Stimulated activated CD8-positive, alpha-beta memory T cell treated with anti-CD3 and anti-CD28 coated beads, Interleukin-2, amount 100 ng/mL, for 48 hours (primary cell): Measurements from ENCODE around the gene NADK.
A peak's percentile ranks its signal among the peaks of the same experiment; 100 is the strongest.

ENCODE experiments used
- DNase-seq, 2 donors: peaks; one replicate each; pipeline ENCODE4 v3.0.0-alpha.2; 2020; ENCODE audit warnings: low read depth in 2 of 2

Gene NADK, protein sequence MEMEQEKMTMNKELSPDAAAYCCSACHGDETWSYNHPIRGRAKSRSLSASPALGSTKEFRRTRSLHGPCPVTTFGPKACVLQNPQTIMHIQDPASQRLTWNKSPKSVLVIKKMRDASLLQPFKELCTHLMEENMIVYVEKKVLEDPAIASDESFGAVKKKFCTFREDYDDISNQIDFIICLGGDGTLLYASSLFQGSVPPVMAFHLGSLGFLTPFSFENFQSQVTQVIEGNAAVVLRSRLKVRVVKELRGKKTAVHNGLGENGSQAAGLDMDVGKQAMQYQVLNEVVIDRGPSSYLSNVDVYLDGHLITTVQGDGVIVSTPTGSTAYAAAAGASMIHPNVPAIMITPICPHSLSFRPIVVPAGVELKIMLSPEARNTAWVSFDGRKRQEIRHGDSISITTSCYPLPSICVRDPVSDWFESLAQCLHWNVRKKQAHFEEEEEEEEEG

DNA sequence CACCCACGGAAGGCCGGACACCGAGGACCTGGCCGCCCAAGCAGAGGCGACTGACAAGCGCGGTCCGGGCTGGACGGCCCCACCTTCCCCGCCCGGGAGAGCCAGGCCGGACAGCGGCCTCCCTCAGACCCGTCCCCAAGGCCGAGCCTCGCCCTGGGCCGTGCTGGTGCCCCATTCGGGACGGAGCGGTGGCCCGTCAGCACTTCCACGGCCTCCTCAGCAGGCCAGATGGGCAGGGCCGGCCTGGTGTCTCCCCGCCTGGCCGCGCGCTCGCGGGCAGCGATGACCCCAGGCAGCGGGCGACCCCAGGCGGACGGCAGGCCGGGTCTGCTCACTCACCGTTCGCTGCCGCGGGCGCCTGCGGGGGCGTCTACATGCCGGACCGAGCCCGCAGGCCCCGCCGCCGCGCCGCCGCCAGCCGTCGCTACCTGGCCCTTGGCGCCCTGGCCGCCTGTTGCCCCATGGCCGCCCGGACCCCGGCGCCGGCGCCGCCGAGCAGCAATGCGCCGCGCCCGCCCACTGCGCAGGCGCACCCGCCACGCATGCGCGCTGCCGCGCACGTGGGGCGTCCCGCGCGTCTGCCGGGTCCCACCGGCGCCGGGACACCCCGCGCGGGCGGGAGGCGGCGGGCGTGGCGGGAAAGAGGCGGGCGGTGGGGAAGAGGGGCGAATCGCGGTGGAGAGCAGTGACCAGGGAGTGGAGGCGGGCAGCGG, at the start of gene NADK:
TSS of gene NADK (minus strand) at position 521 of the 713 bp plus-strand sequence. CDS start 13,064 bp downstream, outside the sequence.
- peak; percentile 52 to 70 for DNase-seq

DNA sequence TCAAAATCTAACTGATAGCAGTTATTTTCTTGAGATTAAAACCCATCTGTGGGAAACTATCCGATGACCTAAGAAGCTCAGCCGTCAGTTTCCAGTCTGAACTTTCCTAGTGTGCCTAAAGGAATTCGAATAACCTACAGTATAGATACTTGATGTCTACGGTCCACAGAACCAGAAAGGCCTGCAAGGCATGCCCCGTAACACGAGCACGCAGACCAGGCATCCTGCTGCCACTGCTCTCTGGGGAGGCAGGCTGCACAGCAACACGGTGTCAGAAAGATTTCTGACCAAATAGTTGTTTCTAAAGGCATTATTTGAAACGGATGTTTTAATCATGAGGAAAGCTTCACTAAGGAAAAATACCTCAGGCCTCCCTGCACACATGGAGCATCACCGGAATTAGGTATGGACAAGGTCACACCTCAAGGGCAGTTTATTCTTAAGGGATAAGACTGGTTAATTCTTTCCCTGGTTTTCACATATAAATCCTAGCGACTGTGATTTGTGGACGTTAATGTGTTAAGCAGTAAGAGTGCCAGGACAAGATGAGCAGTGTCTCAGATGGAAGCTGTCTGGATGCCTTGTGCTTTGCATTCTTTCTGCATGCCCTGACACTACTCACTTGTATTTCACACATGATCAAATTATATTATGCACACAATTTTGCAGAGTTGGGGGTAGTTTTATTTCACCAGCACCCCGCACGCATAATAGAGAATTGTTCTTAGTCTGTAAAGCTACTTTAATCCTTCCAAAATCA, 49.0 kb upstream of the NADK start:
- no peak for DNase-seq

DNA sequence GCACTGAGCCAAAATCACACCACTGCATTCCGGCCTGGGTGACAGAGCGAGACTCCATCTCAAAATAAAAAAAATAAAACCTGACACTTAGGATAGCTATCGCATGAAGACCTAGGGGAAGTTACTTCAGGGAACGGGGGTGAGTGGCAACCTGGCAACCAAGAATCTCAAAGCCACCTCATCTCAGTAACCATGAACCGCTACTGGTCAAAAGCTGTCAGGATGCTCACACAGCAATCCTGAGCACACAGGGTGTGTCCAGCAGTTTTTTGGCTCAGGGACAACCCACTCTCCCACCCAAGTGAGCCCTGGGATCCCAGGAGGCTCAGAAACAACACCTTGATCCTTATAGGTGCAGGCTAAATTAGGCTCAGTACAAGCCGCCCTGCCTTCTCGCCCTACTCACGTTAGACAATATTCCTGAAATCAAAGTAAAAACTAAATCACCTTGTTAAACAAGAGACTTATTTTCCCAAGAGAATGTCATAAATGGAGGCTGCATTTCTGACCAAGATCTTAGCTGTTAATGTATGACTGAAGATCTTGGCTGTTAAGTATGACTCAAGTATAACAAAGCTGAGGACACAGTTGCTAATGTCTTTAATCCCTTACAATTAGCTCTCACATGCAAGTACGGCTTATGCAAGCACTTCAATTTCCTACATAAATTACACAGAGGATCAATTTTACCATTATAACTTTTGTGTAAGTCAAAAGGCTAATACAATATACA, 48.3 kb upstream of the NADK start:
- no peak for DNase-seq

DNA sequence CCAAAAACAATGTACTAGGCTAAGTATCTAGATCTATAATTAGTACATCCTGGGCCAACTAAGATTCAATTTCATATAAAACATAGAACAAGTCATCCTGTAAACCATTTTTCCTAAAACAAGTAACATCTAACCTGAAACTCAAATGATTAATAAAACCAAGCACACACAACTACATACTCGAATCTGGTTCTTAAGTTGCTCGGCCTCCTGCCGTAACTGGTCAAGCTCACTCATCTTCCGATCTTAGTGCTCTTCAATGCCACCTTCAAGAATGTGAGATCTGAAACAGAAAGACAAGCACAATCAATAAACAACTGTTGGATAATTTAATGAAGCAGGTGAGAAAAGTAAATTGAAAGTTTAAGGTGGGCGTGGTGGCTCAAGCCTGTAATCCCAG, 46.9 kb upstream of the NADK start:
- DNase-seq: no peak

DNA sequence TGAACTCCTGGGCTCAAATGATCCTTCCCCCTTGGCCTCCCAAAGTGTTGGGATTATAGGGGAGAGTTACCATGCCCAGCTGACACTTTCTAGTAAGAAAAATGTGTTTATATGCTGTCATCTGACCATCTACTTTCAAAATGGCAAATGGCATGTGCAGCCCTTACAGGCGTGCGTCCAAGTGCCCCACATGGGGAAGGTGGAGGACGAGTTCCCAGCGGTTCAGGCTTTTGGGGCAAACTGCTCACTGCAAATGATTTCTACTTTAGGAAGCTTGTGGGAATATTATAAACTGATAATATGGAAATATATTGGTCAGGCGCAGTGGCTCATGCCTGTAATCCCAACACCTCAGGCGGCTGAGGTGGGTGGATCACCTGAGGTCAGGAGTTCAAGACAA, 41.5 kb upstream of the NADK start:
- DNase-seq: no peak

DNA sequence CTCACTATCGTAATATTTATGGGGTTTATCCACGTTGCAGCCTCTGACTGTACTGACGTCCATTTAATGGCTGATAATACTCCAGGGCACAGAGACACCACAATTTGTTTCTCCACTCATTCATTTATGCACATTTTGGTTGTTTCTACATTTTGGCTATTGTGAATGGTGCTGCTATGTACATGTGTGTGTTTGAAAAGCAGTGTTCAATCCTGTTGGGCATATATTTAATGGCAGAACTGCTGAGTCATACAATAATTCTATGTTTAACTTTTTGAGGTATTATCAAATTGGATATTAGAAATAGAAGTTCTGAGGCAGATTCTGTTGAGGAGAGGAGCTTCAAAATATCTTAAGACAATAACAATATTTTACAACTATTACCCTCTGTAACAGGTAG, 39.0 kb upstream of the NADK start:
- DNase-seq: no peak

DNA sequence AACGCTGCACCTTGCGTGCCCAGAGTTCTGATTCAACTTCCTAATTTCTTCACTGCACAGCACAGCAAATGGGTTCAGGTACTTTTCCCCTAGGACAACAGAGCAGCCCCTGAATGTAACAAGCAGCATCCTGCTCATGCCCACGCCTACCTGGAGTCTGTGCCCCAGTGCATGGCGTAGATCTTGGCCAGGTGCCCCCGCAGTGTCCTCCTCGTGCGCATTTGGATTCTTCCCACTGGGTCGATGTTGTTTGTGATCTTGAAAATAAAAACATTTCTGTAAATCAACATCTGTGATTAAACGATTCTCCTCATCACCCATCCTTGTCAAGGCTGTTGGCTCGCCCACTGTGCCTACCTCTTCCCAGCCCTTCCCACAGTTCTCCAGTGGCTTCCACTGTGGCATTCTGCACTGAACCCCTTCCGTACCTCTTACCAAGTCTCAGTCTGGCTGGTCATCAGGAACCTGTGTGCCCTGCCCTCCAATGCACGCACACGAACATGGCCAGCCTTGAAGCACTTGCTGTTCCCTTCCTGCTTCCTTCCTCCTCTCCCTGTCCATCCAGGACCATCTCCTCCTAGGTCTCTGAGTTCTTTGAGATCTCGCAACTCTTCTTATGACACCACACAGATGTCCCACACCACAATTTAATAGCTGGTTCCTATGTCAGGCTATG, 37.5 kb upstream of the NADK start:
- DNase-seq: no peak

DNA sequence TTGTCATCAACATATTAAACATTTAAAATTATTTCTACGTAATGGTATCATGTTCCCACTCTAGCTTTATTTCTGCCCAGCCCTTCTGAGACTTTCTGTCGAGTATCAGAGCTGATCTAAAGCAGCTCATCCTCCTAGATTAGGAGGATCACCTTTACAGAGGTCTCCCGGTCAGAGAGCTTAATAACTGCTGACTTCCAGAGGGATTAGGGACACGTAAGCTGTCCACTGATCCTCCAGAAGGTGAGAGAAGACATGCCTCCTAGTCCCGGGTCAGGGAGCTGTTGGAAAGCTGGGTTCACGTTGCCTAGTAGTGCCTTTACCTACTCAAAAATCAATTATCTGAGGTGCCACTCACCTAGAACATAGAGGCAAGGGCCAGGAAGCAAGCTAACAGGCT, 31.2 kb upstream of the NADK start:
- DNase-seq: no peak

DNA sequence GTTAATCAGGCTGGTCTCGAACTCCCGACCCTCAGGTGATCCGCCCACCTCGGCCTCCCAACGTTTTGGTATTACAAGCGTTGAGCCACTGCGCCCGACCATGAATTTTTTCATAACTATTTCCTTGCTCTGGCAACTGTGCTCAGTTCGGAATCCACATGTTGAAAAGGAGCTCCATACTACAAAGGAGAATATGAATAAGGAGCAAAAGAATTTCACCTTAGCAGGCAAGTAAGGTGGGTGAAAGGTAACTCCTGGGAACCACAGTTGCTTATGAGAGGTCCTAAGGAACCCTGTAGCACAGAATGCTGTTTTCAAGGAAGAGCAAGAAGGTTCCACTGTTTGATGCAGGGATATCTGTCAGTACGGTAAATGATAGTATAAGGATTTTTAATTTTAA, 29.9 kb upstream of the NADK start:
- DNase-seq: no peak

DNA sequence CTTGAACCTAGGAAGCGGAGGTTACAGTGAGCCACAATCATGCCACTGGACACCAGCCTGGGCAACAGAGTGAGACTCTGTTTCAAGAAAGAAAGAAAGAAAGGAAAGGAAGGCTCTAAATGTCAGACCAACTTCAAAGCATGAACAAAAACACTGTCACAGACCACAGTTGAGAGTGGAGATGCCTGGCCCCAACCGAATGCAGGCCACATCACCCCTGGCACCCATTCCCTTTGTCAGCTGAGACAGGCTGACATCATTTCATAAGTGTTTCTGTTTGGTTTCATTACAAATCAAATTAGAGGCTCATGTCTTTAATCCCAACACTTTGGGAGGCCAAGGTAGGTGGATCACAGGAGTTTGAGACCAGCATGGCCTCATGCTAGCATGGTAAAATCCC, 28.6 kb upstream of the NADK start:
- DNase-seq: no peak

DNA sequence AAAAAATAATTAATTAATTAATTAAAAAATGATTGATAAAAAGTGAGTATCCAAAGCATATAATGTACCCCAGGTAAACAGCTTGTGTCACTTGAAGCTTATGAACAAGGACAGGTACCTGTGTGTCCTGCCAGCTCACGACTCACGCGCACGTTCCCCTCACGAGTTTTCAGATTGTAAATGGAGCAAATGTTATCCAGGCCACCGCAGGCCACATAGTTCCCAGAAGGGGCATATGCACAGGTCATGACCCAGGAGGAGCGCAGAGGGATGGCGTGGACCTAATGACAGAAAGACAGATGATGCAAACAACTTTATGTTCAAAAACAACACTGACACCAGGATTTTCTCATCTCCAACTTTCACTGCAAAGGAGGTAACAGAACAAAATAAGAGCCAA, 26.0 kb upstream of the NADK start:
- no peak for DNase-seq

DNA sequence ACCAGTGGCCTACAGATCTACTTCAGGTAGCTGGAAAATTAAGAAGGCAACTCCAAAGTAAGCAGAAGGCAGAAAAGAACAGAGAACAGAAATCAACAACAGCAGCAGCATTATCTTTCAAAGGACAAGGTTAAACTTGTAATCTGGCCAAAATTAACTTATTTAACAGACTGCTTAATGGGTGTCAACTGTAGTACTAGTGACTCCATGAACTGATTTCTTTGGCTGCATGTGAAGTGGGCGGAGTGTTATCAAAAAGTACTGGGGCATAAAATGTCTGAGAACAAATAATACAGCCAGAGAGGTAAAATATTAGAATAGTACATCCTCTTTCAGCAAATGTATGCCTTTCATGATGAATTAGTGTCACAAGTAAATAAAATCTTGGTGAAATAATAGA, 24.6 kb upstream of the NADK start:
- no peak for DNase-seq

DNA sequence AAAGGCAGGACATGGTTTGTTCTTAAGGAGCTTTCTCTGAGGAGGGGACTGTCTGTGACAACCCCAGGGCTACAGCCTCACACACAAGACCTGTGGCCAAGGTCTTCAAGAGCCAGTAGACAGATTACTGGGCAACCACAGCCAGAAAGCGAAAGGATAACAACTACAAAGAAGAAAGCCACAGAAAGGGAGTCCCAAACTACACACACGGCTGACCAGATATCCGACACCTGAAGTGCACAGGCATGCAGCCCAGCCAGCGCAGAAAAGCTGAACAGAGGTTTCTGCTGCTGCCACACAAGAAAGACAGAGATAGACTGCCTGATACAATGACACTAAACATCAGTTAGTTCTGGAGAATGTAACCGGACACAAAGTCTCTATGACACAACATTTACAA, 21.4 kb upstream of the NADK start:
- DNase-seq: no peak

DNA sequence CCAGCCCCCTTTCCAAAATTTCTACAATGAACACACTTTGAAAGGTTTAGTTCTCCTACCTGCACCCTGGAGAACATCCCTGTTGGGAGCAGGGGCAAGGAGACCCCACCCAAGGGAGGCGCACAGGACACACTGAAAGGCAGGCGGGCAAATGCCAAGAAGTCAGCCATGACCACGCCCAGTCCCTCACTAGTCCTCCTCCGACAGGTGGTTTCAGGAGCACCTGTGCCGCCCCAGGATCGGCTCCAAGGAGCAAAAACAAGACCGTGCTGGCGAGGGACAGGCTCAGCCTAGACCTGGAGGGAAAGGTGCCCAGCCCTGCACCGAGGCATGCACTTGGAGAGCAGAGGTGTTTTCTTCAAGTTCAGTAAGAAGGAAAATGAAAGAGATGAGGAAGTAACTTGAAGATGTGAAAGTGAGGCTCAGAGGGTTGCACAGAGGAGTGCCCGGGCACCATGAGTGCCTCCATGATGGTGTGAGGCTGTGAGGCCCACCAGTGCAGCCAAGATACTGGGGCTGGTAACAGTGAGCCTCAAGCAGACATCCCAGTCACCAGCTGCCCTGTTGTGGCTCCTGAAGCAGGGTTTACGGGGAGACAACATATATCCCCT, 19.6 kb upstream of the NADK start:
- no peak for DNase-seq

DNA sequence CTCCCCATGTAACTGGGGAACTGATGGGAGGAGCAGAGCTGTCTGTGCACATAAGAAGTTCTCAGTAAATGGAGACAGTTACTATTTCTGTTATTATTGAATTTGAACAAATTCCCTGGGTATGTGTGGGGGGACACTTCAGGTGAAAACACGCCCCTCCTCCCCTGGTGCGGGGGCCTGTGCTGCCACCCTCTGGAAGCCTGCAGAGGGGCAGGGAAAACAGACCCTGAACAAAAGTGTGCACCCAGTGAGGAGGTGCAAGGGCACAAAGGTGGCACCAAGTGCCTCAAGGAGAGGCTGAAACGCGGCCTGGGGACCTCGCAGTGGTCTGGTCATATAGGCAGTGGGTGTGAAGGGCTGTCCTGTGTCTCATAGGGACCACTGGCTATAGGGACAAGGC, 18.2 kb upstream of the NADK start:
- no peak for DNase-seq

DNA sequence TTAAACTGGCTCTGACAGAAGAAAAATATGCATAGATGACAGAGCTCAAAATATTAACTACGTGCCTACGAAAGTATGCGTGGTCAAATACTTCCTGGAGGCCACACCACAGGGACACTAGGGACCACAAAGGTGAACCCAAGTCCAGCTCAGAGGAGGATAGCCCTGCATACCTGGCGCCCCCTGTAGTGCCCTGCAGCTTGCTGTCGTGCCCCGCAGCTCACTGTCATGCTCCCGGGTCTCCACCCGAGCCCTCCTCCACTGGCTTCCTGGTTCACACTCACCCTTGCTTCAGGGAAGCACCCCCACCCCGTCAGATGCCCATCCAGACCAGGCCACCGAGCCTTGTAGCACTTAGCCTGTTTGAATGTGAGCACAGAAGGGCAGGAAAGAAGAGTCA, 16.7 kb upstream of the NADK start:
- DNase-seq: no peak

DNA sequence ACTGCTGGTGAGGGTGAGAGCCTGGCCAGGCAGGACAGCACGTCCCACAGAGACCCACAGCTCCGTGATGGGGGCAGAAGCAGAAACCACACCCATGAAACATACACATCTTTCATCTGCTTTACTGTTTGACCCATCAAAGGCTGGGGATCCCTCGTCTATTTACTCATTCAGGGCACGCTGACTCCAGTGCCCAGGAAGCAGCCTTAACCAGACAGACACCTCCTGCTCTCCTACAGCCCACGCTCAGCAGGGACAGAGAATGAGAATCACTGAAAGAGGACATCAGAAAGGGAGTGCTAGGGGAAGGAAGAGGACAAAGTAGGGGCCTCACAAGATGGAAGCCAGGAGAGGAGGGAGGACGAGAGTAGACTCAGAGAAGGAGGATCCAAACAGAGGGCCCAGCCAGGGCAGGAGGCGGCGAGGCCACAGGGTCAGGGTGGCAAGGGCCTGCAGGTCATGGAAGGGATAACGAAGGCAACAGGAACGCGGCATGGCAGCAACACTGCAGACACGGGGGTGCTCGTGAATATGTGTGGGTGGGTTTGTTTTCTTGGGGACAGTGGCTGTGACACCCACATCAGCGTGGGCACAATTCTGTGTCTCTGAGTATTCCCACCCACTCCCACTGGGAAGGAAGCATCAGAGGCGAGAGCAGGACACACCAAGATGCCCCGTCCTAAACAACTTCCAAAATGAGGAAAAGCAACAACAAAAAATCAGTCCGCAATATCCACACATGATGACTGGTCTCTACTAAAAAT, 15.4 kb upstream of the NADK start:
- DNase-seq: no peak

DNA sequence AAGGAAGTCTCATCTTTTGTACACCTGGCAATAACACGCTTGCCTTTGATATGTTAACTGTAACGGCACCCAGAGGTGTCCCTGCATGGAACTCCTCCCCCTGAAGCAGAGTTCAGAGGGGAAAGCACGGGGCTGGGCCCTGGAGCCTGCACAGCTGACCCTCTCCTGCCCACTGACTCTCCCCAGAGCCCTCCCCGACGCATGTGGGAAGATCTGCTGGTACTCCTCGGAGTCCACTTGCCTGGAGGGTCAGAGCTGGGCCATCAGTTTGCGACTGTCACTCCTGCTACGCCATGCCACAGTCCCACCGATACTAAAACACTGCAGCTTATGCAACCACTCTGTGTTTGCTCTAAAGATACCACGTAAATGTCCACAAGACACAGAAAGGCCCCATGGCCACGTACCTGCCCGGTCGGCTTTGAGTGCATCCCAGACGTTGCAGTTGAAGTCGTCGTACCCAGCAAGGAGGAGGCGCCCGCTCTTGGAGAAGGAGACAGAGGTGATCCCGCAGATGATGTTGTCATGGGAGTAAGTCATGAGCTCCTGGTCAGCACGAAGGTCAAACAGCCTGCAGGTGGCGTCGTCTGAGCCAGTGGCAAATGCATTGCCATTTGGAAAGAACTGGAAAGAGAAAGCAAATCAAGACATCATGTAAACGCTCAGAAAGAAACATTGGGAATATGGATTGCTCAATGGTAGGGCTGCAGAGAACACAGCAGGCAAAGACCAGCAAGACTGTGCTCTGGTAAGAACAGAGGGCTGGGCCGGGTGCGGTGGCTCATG, 10.6 kb upstream of the NADK start:
- no peak for DNase-seq

DNA sequence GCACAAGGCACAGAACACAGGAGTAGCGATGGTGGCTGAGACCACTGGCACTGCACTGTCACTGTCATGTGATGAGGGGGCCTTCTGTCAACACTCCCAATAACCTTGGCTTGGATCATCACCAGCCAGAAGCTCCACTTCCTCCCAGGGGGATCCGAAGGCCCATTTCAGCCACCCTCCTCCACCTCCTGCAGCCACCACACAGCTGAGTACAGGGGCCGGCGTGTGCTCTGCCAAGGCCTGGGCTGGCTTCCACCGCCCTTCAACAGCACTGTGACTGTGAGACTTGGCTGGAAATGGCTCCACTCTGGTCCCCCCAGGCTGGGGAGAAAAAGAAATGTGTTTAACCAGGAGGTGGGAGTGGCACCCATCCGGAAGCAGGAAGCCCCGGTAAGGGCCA, 9.9 kb upstream of the NADK start:
- DNase-seq: no peak
